Measurements from ENCODE around the gene MRPS23. TPM values are rescaled to one million over a fixed set of nuclear protein-coding genes. Genes with fewer than 3 reads are reported as not detected.

The MRPS23 gene
- polyA plus RNA-seq, 6 donors from 2014 or later = 26.3 to 48.7 (median 33.0) TPM

DNA sequence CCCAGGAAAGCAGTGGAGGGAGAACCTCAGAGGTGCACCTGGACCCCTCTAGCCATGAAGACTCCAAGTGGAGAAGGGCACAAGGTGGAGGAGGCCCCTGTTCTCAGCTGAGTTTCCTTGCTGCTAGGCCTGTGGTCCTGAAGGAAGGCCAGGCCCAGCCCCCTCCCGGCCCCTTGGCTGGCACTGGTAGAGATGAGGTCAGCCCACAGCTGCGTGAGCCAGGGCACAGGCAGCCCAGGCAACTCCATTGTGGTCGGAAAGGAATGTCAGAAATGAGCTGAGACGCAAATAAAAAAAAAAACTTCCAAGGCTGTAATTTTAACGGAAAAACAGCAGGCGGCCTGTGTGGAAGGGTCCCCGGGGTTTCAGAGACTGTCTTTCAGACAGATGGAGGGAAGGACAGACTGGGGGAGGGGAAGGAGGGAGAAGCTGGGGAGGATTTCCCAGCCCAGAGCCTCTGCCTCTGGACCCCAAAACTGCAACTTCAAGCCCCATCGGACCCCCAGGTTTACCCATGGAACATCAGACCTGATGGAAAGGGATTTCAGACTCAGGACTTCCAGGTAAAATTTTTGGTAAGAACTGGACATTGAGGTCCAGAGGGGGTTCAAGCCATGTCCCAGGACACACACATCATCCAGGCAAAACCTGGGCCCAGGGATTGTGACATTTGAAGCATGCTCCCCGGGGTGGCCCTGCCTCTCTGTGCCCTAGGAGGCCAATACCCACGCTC lies 25.6 kb upstream of the MRPS23 start:
- no peak for ATAC-seq (ENCODE audit: low read depth in 2 of 2)
- H3K27me3 Mint-ChIP-seq = peaks cover 43 to 70% (median 65%) of the 10 kb centered on the region in 3 donors

DNA sequence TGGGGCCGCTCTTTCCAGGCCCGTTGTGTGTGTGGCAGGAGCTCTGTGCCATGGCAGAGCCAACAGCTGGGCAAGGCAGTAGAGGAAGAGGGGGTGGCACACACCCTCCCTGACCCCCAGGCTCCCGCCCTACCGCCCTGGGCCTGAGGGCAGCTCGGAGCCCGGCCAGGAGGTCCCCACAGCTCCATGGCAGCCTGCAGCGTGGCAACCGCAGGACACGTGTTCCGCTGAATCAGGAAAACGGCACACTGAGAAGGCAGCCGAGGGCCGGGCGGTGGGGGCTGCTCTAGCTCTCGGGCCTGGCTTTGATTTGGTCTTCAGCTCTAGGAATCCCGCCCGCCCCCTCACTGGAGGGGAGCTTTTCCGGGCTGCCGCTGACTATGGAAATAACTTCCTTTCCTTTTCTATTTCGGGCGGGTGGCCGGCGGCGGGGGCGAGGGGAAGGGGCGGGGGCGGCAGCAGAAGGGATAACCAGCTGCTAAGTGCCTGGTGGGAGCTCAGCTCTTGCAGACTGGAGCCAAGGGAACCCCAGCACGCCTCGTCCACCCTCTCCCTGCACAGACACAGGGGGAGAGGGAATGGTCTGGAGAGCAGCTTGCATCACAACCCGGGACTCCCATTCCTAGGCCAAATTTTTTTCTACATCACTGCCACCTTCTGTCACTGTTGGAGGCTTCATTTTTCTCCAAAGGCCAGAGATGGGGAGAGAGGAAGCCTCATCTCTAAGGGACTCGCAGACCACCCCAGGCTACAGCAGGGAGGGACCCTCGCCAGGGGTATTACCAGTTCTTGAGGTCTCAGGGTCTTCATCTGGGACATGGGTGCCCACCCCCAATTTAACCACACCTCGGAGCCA lies 24.8 kb upstream of the MRPS23 start:
- ATAC-seq (ENCODE audit: low read depth in 2 of 2) = peak; percentile 57 to 73
- H3K36me3 Mint-ChIP-seq = no peaks in the 10 kb centered on the region
- peaks cover 19 to 25% (median 20%) of the 10 kb centered on the region in 3 donors for H3K4me1 Mint-ChIP-seq
- DNase-seq = no peak
- H3K27ac Mint-ChIP-seq = no peak overlapping the region
- peaks cover 50 to 68% (median 66%) of the 10 kb centered on the region in 3 donors for H3K27me3 Mint-ChIP-seq
- H3K4me3 Mint-ChIP-seq = peak overlapping the region in 7 of 8 donors; percentile 5 to 89 (median 64)
- no peaks in the 10 kb centered on the region for H3K9me3 Mint-ChIP-seq

More for the DNA sequence above, 25.6 kb upstream of the MRPS23 start:
- DNase-seq = no peak
- H3K4me3 Mint-ChIP-seq = no peak overlapping the region
- no peaks in the 10 kb centered on the region for H3K36me3 Mint-ChIP-seq
- no peaks in the 10 kb centered on the region for H3K9me3 Mint-ChIP-seq
- peak overlapping the region in 1 of 6 donors; percentile 15 for H3K27ac Mint-ChIP-seq
- H3K4me1 Mint-ChIP-seq = peaks cover 19 to 25% (median 20%) of the 10 kb centered on the region in 3 donors

DNA sequence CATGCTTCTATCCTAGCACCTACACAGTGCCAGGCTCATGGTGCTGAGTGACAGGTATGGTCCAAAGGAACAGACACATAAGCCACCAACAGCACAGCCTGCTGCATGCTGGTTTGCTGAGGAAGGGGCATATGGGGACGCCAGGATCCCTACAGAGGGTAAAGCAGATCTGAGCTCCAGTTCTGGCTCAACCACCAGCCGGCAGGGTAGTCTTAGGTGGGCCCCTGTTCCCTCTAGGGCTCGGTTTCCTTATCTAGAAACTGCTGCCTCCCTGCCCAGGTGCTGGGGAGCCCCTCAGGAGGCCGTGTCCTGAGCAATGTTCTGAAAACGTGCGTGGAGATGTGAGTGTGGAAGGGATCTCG lies 24.2 kb upstream of the MRPS23 start:
- H3K4me3 Mint-ChIP-seq = peak overlapping the region in 6 of 8 donors; percentile 46 to 89 (median 67)
- H3K36me3 Mint-ChIP-seq = no peaks in the 10 kb centered on the region
- no peaks in the 10 kb centered on the region for H3K9me3 Mint-ChIP-seq
- H3K27me3 Mint-ChIP-seq = peaks cover 46 to 62% (median 60%) of the 10 kb centered on the region in 3 donors
- H3K27ac Mint-ChIP-seq = no peak overlapping the region
- peak in 1 of 2 donors; percentile 7 for ATAC-seq (ENCODE audit: low read depth in 2 of 2)
- peaks cover 20 to 28% (median 23%) of the 10 kb centered on the region in 3 donors for H3K4me1 Mint-ChIP-seq
- no peak for DNase-seq

DNA sequence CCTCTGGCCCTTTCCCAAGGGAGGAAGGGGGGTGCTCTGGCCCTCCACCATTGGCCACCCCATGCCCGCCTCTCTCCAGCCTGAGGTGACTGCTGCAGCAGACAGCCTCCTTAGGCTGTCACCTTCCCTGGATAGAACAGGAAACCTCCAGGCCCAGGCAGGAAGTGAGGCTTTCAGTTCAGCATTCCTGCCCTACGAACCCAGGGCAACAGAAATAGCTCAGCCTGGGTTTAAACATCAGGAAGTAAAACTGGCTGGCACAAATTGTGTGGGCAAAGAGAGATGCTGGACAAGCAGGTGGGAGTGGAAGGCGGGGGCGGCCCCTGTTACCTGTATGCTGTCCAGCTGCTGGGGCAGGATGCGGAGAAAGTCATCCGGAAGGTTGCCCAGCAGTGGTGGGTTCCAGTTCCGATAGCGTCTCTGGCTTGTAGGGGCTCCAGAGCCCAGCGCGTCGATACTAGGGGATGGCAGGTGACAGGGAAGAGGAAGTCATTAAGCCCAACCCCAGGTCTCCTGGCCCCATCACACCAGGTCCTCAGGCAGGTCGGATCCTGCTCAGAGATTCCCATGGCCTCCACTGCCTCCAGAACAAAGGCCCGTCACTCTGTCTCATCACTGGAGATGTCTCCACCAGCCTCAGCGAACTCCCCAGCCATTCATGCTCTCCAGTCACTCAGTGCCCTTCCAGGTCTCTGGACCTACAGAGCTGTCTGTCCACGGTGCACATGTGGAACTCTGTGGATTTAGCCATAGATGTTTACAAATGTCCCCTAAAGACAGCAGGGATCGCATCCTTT lies 23.6 kb upstream of the MRPS23 start:
- Mint-ChIP-seq H3K27ac (no peak overlapping the region), H3K4me3 (peak overlapping the region in 1 of 8 donors; percentile 50), H3K9me3 (no peaks in the 10 kb centered on the region), H3K36me3 (no peaks in the 10 kb centered on the region), H3K4me1 (peaks cover 25 to 34% (median 28%) of the 10 kb centered on the region in 3 donors), H3K27me3 (peaks cover 44 to 60% (median 56%) of the 10 kb centered on the region in 3 donors)
- DNase-seq = no peak
- no peak for ATAC-seq (ENCODE audit: low read depth in 2 of 2)

DNA sequence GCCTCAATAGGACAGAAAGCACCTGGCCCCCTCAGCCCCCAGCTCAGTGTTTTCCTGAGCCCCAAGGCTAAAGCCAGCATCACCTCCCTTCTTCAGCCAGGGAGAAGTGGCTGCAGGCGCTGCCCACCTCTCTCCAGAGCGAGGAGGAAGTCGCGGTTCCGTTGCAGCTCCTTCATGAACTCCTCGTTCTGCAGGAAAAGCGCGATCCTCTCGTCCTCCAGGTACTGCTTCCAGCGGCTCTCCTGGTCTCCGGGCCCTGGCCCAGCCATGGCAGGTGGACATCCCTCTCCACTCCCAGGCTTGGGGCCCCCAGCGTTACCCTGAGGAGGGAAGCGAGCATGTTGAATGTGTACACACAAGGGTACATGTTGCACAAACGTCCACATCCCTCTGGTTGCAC lies 22.7 kb upstream of the MRPS23 start:
- Mint-ChIP-seq H3K27me3 (peaks cover 40 to 60% (median 49%) of the 10 kb centered on the region in 3 donors), H3K9me3 (no peaks in the 10 kb centered on the region), H3K36me3 (no peaks in the 10 kb centered on the region), H3K4me1 (peaks cover 33 to 43% (median 38%) of the 10 kb centered on the region in 3 donors), H3K4me3 (peak overlapping the region in 1 of 8 donors; percentile 21), H3K27ac (no peak overlapping the region)
- ATAC-seq (ENCODE audit: low read depth in 2 of 2) (no peak), DNase-seq (no peak)

DNA sequence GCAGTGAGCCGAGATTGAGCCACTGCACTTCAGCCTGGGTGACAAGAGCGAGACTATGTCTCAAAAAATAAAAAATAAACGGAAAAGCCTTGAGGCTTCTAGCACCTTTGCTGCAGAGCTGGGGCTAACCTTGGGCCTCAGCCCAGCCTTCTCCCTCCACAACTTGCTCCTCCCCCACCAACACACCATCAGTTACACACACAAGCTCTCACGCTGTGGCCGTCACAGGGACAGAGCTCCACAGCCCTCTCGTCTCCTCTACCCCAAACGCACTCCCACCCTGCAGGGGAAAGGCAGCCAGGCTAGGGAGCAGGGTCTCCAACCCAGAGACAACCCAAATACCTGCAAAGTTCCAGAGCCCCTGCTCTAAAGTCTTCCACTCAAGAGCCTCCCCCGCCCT lies 22.0 kb upstream of the MRPS23 start:
- Mint-ChIP-seq H3K9me3 (no peaks in the 10 kb centered on the region), H3K27me3 (peaks cover 39 to 60% (median 48%) of the 10 kb centered on the region in 3 donors), H3K4me1 (peaks cover 35 to 48% (median 43%) of the 10 kb centered on the region in 3 donors), H3K27ac (no peak overlapping the region), H3K4me3 (no peak overlapping the region), H3K36me3 (no peaks in the 10 kb centered on the region)
- no peak for DNase-seq
- ATAC-seq (ENCODE audit: low read depth in 2 of 2) = no peak

DNA sequence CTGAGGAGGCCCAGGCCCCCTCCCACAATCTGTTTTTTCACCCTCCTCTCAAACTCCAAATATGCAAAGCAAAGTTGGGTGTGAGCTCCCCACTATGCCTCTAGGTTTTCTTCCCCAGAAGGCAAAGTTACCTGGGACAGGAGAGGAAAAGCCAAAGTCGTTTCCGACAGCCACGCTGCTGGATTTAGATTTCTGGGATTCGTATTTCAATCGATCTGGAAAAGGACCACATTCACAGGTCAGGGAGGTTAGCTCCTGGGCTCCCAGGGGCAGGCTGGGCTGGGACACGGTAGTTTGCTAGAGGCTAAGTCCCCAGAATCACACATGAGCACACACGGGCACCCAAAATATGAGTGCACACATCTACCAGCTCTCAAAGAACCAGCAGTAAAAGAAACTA lies 21.3 kb upstream of the MRPS23 start:
- Mint-ChIP-seq H3K27ac (no peak overlapping the region), H3K36me3 (no peaks in the 10 kb centered on the region), H3K9me3 (no peaks in the 10 kb centered on the region), H3K4me1 (peaks cover 31 to 48% (median 43%) of the 10 kb centered on the region in 3 donors), H3K4me3 (no peak overlapping the region), H3K27me3 (peaks cover 32 to 54% (median 41%) of the 10 kb centered on the region in 3 donors)
- DNase-seq = no peak
- ATAC-seq (ENCODE audit: low read depth in 2 of 2) = no peak

DNA sequence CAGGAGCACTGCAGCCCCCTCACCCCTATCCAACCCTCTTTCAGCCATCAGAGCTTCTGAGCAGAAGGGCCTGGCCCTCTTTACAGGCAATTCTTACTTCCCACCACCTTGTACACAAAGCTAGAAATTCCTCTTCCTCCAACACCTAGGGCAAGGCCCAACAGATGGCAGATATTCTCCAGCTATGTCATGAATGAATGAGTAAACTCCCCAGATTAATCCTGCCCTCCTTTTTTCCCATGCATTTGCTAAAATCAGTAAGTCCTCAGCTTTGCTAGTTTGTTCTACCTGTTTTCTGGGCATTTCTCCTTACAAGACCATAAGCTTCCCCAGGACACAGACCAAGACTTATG lies 20.4 kb upstream of the MRPS23 start:
- Mint-ChIP-seq H3K27me3 (peaks cover 28 to 45% (median 32%) of the 10 kb centered on the region in 3 donors), H3K36me3 (no peaks in the 10 kb centered on the region), H3K9me3 (no peaks in the 10 kb centered on the region), H3K4me1 (peaks cover 28 to 45% (median 43%) of the 10 kb centered on the region in 3 donors), H3K4me3 (peak overlapping the region in 1 of 8 donors; percentile 59), H3K27ac (no peak overlapping the region)
- DNase-seq (no peak), ATAC-seq (ENCODE audit: low read depth in 2 of 2) (no peak)

DNA sequence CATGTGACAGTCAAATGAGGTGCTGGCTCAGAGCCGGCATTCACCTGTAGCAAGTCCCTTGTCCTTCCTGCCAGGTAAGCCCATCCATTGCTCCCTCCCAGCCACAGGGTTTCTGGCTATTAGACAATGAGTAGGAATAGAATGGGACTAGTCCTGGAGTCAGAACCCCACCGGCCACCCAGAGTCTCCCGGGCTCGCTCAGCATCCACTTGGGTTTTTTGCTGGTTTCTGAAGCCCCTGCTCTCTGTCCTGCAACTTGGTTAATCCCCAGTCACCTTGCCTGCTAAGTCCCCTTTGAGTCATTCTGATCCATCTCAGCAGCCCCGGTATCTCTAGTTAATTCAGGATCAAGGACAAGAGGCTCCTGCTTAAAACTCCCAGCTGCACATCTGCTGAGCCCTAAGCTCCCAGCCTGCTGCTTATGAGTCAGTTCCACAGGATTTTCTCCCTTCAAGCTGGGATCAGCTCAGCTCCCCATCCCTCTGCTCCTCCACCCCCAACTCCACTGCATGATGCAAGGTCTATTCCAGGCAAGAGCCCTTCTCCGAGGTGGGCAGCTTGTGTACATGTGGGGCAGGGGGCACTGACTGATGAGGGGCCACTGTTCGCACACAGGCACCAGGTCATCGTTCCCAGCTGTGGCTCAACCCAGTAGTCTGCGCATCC lies 19.9 kb upstream of the MRPS23 start:
- H3K9me3 Mint-ChIP-seq = no peaks in the 10 kb centered on the region
- ATAC-seq (ENCODE audit: low read depth in 2 of 2) (no peak), DNase-seq (no peak)
- no peaks in the 10 kb centered on the region for H3K36me3 Mint-ChIP-seq
- peaks cover 28 to 43% (median 42%) of the 10 kb centered on the region in 3 donors for H3K4me1 Mint-ChIP-seq
- no peak overlapping the region for H3K27ac Mint-ChIP-seq
- H3K4me3 Mint-ChIP-seq = peak overlapping the region in 2 of 8 donors; percentile 22 to 59
- H3K27me3 Mint-ChIP-seq = peaks cover 28 to 40% (median 29%) of the 10 kb centered on the region in 3 donors

DNA sequence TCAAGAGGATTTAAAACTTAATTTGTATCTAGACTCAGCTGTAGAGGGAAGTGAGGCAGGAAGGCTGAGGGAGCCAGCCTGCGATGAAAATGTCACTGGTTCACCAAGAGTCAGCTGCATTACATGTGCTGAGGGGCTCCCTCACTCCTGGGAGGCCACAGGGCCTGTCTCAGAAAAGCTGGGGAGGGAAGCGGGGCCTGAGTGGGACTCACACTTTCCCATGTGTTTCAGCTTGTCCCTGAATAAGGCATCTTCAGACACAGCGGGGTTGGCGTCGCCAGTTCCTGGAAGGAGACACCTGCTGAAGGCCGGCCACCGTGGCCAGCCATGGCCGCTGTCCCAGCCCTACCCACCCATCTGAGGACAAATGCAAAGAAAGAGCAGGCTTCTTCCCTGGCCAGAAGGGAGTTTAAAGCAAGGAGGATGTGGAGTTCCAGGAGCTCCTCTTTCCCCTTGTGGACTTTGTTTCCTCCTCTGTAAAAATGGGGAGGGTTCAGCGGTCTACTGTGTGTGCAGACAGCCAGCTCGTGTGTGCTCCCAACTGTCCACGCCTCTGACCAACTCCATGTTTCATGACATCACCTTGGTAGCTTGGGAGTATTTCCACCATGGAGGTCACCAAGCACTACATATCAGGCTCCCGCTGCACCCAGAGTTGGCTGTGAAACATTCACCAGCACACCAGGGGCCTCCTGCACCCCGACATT lies 19.2 kb upstream of the MRPS23 start:
- no peak overlapping the region for H3K27ac Mint-ChIP-seq
- ATAC-seq (ENCODE audit: low read depth in 2 of 2) (peak in 1 of 2 donors; percentile 3), DNase-seq (no peak)
- H3K9me3 Mint-ChIP-seq = no peaks in the 10 kb centered on the region
- H3K27me3 Mint-ChIP-seq = peaks cover 26 to 33% (median 31%) of the 10 kb centered on the region in 3 donors
- H3K36me3 Mint-ChIP-seq = no peaks in the 10 kb centered on the region
- H3K4me3 Mint-ChIP-seq = peak overlapping the region in 3 of 8 donors; percentile 23 to 37 (median 28)
- H3K4me1 Mint-ChIP-seq = peaks cover 25 to 41% (median 38%) of the 10 kb centered on the region in 3 donors

DNA sequence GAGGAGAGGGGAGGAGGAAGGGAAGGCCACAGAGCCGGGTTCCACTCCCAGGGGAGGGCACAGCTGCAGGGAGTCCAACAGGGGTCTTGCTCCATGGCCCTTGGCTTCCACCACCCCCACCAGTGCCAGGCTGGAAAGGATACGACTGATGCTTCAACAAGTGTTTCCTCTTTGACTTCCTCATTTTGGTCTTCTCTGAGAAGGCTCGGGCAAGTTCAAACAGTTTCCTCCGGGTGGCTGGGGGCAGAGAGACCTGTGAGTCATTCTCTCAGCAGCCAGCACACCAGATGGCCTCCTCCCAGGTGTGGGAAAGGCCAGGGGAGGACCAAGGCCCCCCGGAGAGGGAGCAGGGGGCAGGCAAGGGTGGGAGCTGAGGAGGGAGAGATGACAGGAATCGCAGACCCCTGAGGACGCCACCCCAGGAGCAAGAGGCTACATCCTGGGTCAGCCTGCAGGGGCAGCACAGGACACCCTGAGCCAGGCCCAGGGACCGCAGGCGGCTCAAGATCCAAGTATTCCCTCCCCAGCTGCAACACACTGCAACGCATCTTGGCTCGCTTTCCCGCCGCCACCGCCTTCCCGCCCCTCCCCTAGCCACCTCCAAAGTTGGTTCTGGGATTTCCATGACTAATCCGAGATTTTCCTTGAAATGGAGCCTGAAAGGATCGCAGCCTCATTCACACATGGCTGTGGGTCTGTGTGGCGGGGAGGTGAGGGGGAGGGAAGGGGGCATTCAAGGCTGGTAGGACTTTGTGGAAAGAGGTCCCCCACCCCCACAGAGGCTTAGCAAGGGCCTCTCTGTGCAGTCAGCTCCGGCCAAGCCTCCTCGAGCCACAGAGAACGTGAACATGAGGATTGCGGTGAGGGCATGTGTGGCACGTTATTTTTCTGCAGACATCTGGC lies 18.4 kb upstream of the MRPS23 start:
- peak; percentile 97 for ATAC-seq (ENCODE audit: low read depth in 2 of 2)
- Mint-ChIP-seq H3K4me3 (peak overlapping the region in 7 of 8 donors; percentile 51 to 79 (median 68)), H3K4me1 (peaks cover 19 to 33% (median 30%) of the 10 kb centered on the region in 3 donors), H3K27me3 (peaks cover 18 to 28% (median 25%) of the 10 kb centered on the region in 3 donors), H3K9me3 (no peaks in the 10 kb centered on the region), H3K27ac (peak overlapping the region in 3 of 6 donors; percentile 9 to 88 (median 52)), H3K36me3 (no peaks in the 10 kb centered on the region)
- peak; percentile 70 for DNase-seq
